Measurements from ENCODE around the gene CDC14A.

DNA sequence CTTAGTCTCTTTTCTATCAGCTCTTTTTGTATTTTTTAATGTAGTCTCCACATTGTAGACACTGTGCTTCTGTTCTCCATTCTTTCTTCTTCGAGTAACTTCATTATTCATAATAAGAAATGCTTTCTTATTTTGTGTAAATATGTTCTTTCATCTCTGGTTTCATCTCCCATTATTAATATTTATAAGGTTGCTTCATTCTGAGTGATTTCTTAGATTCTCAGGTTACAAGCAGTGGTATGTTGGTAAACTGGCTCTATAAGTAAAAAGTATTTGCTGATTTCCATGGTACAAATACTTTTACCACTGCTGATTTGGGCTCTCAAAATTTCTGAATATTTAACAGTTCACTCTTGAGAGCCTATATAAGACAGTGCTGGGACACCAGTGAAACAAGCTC is 81.3 kb downstream of the CDC14A start:
- TF ChIP-seq POLR2A (IDR thresholded peaks at IDR 0.05): no peak
- TF ChIP-seq CTCF (IDR thresholded peaks at IDR 0.05): no peak

Data from tibial nerve (tissue), 3 donors.